22Rv1 (cell line): ENCODE measurements around the gene ABO.
"Not testable (repeated sequence)": the region's sequence is repeated elsewhere in the genome, so short reads cannot be mapped to it uniquely, and the experiment has no call there.

Experiments used
- H3K27ac ChIP-seq: fragments of 450-650 bp; 2 replicates; pipeline ENCODE4 v1.5.1; 2017
- CTCF ChIP-seq: fragments of 450-650 bp; IDR thresholded peaks from 2 replicates; pipeline ENCODE4 v1.5.1; 2017; ENCODE audit warnings: mild to moderate bottlenecking
- ZFX ChIP-seq: fragments of 450-650 bp; IDR thresholded peaks from 2 replicates; pipeline ENCODE4 v1.6.1; 2017; ENCODE audit warnings: antibody characterized with exemption, borderline replicate concordance

The ABO gene

GRCh38 chr9:133285252-133285775 lies 10.3 kb upstream of the ABO start:
- H3K27ac ChIP-seq, result no peak overlapping the region

GRCh38 chr9:133284362-133284761 lies 9.4 kb upstream of the ABO start:
- TF ChIP-seq CTCF (no peak), ZFX (no peak)
- no peak overlapping the region for H3K27ac ChIP-seq

More at GRCh38 chr9:133285252-133285775, 10.3 kb upstream of the ABO start:
- TF ChIP-seq CTCF, result no peak

GRCh38 chr9:133283255-133284032 lies 8.4 kb upstream of the ABO start:
- H3K27ac ChIP-seq, result not testable (repeated sequence)

- TF ChIP-seq CTCF (no peak), ZFX (no peak)
- no peak overlapping the region for H3K27ac ChIP-seq
Measured at GRCh38 chr9:133282464-133283238, 7.7 kb upstream of the ABO start.

- TF ChIP-seq ZFX (no peak), CTCF (no peak)
Measured at GRCh38 chr9:133280392-133280791, 5.4 kb upstream of the ABO start.

GRCh38 chr9:133278161-133279114 lies 3.4 kb upstream of the ABO start:
- H3K27ac ChIP-seq, result no peak overlapping the region
- no peak for TF ChIP-seq CTCF

More at GRCh38 chr9:133280392-133280791, 5.4 kb upstream of the ABO start:
- no peak overlapping the region for H3K27ac ChIP-seq

GRCh38 chr9:133277467-133277866 lies 2.5 kb upstream of the ABO start:
- H3K27ac ChIP-seq, result no peak overlapping the region
- TF ChIP-seq CTCF (no peak), ZFX (no peak)
